HCT116 (cell line): ENCODE results near the gene TDRD12. TPM values are rescaled to one million over a fixed set of nuclear protein-coding genes. Genes with fewer than 3 reads are reported as not detected.

ENCODE experiments used
- ATAC-seq: fragments of 200-7000 bp; cut with Tn5 transposase; 2 replicates; pipeline ENCODE4 v1.9.1; 2020; ENCODE audit warnings: mild to moderate bottlenecking, moderate library complexity
- BruUV-seq: library from RNA; stranded (reverse); fragments of 400-500 nt; replicated peaks from 2 replicates; lab custom pipeline; 2021; lab: Mats Ljungman, UMichigan
- CTCF ChIA-PET: fragments of 300-600 bp; sonication (Branson Sonifier 250); formaldehyde crosslinking; loops from one replicate; lab custom pipeline; 2021; ENCODE audit warnings: antibody characterized with exemption; lab: Charles Lee
- POLR2A ChIA-PET: fragments of 300-600, 350-600 bp; sonication (Branson Sonifier 250); formaldehyde crosslinking; loops from one replicate; lab custom pipeline; 2021; ENCODE audit warnings: antibody characterized with exemption; lab: Charles Lee
- RAD21 ChIA-PET, 2 experiments: fragments of 300-600 bp; sonication (Branson Sonifier 250); formaldehyde crosslinking; loops; one replicate each; lab custom pipeline; 2023; ENCODE audit warnings: low total read pairs in 2 of 2; ENCODE audit not compliant: uncharacterized antibody in 2 of 2, unreplicated experiment in 2 of 2, low non-redundant PET in 1 of 2; lab: Charles Lee
- DNase-seq: peaks from one replicate; pipeline ENCODE4 v3.0.0-alpha.2; 2010; ENCODE audit warnings: low read depth, low spot score
- H2AFZ ChIP-seq: fragments of 200-600 bp; shearing (Covaris generic), sonication (generic); 2 replicates; pipeline ENCODE4 v1.6.1; 2017; ENCODE audit warnings: low read depth, mixed run types, mixed read lengths, antibody characterized with exemption, low read length; ENCODE audit not compliant: poor library complexity, severe bottlenecking
- H3K27ac ChIP-seq: 2 replicates; pipeline ENCODE4 v1.5.1; 2012; ENCODE audit warnings: low read depth, low read length
- H3K27me3 ChIP-seq: fragments of 200-600 bp; sonication (generic); 2 replicates; pipeline ENCODE4 v1.6.1; 2016; ENCODE audit warnings: mixed run types, low read length, mixed read lengths; ENCODE audit not compliant: insufficient read depth
- H3K36me3 ChIP-seq, 2 experiments: fragments of 200-500 bp in 1 of 2; fragments of 200-600 bp in 1 of 2; sonication (Bioruptor generic) in 1 of 2; sonication (generic) in 1 of 2; 2 replicates each; pipeline versions ENCODE4 v1.5.1 to v1.6.1; 2014 to 2016; ENCODE audit warnings: low read length in 2 of 2, inconsistent platforms in 1 of 2, mixed read lengths in 1 of 2, mixed run types in 1 of 2; ENCODE audit not compliant: insufficient read depth in 2 of 2, control insufficient read depth in 1 of 2
- H3K4me1 ChIP-seq, 2 experiments: fragments of 200-600 bp in 1 of 2; sonication (generic) in 1 of 2; 2 replicates each; pipeline versions ENCODE4 v1.5.1 to v1.6.1; 2012 to 2017; ENCODE audit warnings: low read length in 2 of 2, inconsistent platforms in 1 of 2, mild to moderate bottlenecking in 1 of 2, mixed read lengths in 1 of 2, mixed run types in 1 of 2, moderate library complexity in 1 of 2; ENCODE audit not compliant: insufficient read depth in 2 of 2, control insufficient read depth in 1 of 2
- H3K4me2 ChIP-seq: fragments of 200-600 bp; sonication (generic); 2 replicates; pipeline ENCODE4 v1.6.1; 2017; ENCODE audit warnings: mixed run types, low read length, mixed read lengths
- H3K4me3 ChIP-seq, 2 experiments: fragments of 200-600 bp in 1 of 2; sonication (generic) in 1 of 2; replicated peaks in 1 of 2; 2 replicates each; pipeline ENCODE4 v1.5.1; 2011 to 2016; ENCODE audit warnings: low read length in 2 of 2, control low read depth in 1 of 2, low read depth in 1 of 2, mild to moderate bottlenecking in 1 of 2, mixed read lengths in 1 of 2, mixed run types in 1 of 2
- H3K79me2 ChIP-seq: fragments of 200-600 bp; sonication (generic); 2 replicates; pipeline ENCODE4 v1.6.1; 2017; ENCODE audit warnings: mild to moderate bottlenecking, mixed run types, low read length, moderate library complexity, mixed read lengths; ENCODE audit not compliant: insufficient read depth
- H3K9ac ChIP-seq: fragments of 200-600 bp; sonication (generic); 2 replicates; pipeline ENCODE4 v1.6.1; 2016; ENCODE audit warnings: low read length, mixed read lengths
- H3K9me2 ChIP-seq: fragments of 200-600 bp; sonication (generic), shearing (Covaris generic); 2 replicates; pipeline ENCODE4 v1.6.1; 2017; ENCODE audit warnings: mixed run types, mild to moderate bottlenecking, moderate library complexity; ENCODE audit not compliant: insufficient read depth
- H3K9me3 ChIP-seq, 2 experiments: fragments of 200-500 bp in 1 of 2; fragments of 200-600 bp in 1 of 2; sonication (Bioruptor generic) in 1 of 2; sonication (generic) in 1 of 2; 2 replicates each; pipeline ENCODE4 v1.6.1; 2014 to 2017; ENCODE audit warnings: low read length in 2 of 2, mixed read lengths in 2 of 2, inconsistent platforms in 1 of 2, low read depth in 1 of 2, mild to moderate bottlenecking in 1 of 2, mixed run types in 1 of 2, moderate library complexity in 1 of 2; ENCODE audit not compliant: control insufficient read depth in 1 of 2, insufficient read depth in 1 of 2
- H4K20me1 ChIP-seq: fragments of 200-600 bp; sonication (generic), shearing (Covaris generic); 2 replicates; pipeline ENCODE4 v1.6.1; 2017; ENCODE audit warnings: mixed run types, mild to moderate bottlenecking, moderate library complexity; ENCODE audit not compliant: insufficient read depth
- ATF3 ChIP-seq: IDR thresholded peaks from 2 replicates; pipeline ENCODE4 v1.6.1; 2012
- CEBPB ChIP-seq: IDR thresholded peaks from 2 replicates; pipeline ENCODE4 v1.6.1; 2012; ENCODE audit warnings: low read depth
- ELF1 ChIP-seq: IDR thresholded peaks from 2 replicates; pipeline ENCODE4 v1.6.1; 2012; ENCODE audit warnings: low read depth, borderline replicate concordance
- EZH2 ChIP-seq: fragments of 200-600 bp; sonication (generic); IDR thresholded peaks from 2 replicates; pipeline ENCODE4 v1.6.1; 2017; ENCODE audit warnings: antibody characterized with exemption, mixed run types
- EZH2phosphoT487 ChIP-seq: fragments of 200-600 bp; IDR thresholded peaks from 2 replicates; pipeline ENCODE4 v1.6.1; 2018; ENCODE audit warnings: antibody characterized with exemption, borderline replicate concordance
- SRF ChIP-seq: IDR thresholded peaks from 2 replicates; pipeline ENCODE4 v1.6.1; 2012; ENCODE audit warnings: low read depth
- YY1 ChIP-seq: IDR thresholded peaks from 2 replicates; pipeline ENCODE4 v1.6.1; 2011; ENCODE audit warnings: low read length, low read depth, moderate library complexity, mild to moderate bottlenecking; ENCODE audit not compliant: insufficient replicate concordance; ENCODE audit errors: extremely low read depth
- ZNF274 ChIP-seq: fragments of 200-500 bp; sonication (Bioruptor generic); IDR thresholded peaks from 2 replicates; pipeline ENCODE4 v1.6.1; 2014; ENCODE audit warnings: mild to moderate bottlenecking, low read depth, low read length, inconsistent platforms
- intact Hi-C: fragments of 100-400 bp; cut with micrococcal nuclease; formaldehyde crosslinking; loops from 2 replicates; pipeline ENCODE4 v1.10.0; 2022
- total RNA-seq: library from RNA; stranded (reverse); gene quantifications from one replicate; pipeline ENCODE4 v1.2.1, GENCODE V29; 2021; ENCODE audit not compliant: unreplicated experiment
- TF ChIP-seq, protein P1 (sequence below): IDR thresholded peaks from 2 replicates; pipeline ENCODE4 v1.6.1; 2012; ENCODE audit warnings: low read depth
- TF ChIP-seq, protein P2 (sequence below): IDR thresholded peaks from 2 replicates; pipeline ENCODE4 v1.6.1; 2011; ENCODE audit warnings: mild to moderate bottlenecking, low read length, moderate library complexity; ENCODE audit not compliant: insufficient replicate concordance; ENCODE audit errors: extremely low read depth

The TDRD12 gene
- total RNA-seq, 1 experiment from 2014 or later: 0.30 TPM

DNA sequence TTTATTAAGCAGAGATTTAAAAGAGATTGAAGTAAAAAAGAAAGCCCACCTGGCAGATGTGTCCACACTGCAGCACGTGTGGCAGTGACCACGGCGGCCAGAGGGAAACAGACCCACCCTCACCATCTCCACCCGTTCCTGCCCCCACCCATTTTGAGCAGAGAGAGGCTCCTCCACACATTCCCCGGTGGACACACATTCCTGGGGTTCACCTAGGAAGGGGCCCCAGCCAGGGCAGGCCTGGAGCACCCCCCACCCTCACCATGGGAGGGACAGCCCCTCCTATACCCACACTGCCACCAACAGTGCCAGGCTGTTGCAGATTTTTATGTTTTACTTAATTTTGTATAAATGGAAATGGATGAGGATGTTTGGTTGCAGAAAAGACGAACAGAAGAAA is 95.1 kb downstream of the TDRD12 start:
- Histone ChIP-seq H3K4me1 (no peaks in the 10 kb centered on the region), H3K27ac (no peak overlapping the region), H3K9me2 (no peaks in the 10 kb centered on the region), H3K4me2 (no peak overlapping the region), H3K79me2 (no peaks in the 10 kb centered on the region), H4K20me1 (no peaks in the 10 kb centered on the region), H3K9ac (no peak overlapping the region), H2AFZ (no peak overlapping the region), H3K27me3 (no peaks in the 10 kb centered on the region), H3K9me3 (no peaks in the 10 kb centered on the region), H3K36me3 (no peaks in the 10 kb centered on the region), H3K4me3 (no peak overlapping the region)
- ChIA-PET RAD21 (no interaction called here), CTCF (no interaction called here), POLR2A (no interaction called here)
- BruUV-seq: no TSS peak
- ATAC-seq: no peak
- no peak for DNase-seq
- no peak for TF ChIP-seq ATF3
- no peak for TF ChIP-seq YY1
- TF ChIP-seq ELF1: no peak
- no peak for TF ChIP-seq ZNF274
- TF ChIP-seq, protein P1, sequence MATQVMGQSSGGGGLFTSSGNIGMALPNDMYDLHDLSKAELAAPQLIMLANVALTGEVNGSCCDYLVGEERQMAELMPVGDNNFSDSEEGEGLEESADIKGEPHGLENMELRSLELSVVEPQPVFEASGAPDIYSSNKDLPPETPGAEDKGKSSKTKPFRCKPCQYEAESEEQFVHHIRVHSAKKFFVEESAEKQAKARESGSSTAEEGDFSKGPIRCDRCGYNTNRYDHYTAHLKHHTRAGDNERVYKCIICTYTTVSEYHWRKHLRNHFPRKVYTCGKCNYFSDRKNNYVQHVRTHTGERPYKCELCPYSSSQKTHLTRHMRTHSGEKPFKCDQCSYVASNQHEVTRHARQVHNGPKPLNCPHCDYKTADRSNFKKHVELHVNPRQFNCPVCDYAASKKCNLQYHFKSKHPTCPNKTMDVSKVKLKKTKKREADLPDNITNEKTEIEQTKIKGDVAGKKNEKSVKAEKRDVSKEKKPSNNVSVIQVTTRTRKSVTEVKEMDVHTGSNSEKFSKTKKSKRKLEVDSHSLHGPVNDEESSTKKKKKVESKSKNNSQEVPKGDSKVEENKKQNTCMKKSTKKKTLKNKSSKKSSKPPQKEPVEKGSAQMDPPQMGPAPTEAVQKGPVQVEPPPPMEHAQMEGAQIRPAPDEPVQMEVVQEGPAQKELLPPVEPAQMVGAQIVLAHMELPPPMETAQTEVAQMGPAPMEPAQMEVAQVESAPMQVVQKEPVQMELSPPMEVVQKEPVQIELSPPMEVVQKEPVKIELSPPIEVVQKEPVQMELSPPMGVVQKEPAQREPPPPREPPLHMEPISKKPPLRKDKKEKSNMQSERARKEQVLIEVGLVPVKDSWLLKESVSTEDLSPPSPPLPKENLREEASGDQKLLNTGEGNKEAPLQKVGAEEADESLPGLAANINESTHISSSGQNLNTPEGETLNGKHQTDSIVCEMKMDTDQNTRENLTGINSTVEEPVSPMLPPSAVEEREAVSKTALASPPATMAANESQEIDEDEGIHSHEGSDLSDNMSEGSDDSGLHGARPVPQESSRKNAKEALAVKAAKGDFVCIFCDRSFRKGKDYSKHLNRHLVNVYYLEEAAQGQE: no peak
- TF ChIP-seq EZH2phosphoT487: no peak
- TF ChIP-seq CEBPB: no peak
- TF ChIP-seq, protein P2, sequence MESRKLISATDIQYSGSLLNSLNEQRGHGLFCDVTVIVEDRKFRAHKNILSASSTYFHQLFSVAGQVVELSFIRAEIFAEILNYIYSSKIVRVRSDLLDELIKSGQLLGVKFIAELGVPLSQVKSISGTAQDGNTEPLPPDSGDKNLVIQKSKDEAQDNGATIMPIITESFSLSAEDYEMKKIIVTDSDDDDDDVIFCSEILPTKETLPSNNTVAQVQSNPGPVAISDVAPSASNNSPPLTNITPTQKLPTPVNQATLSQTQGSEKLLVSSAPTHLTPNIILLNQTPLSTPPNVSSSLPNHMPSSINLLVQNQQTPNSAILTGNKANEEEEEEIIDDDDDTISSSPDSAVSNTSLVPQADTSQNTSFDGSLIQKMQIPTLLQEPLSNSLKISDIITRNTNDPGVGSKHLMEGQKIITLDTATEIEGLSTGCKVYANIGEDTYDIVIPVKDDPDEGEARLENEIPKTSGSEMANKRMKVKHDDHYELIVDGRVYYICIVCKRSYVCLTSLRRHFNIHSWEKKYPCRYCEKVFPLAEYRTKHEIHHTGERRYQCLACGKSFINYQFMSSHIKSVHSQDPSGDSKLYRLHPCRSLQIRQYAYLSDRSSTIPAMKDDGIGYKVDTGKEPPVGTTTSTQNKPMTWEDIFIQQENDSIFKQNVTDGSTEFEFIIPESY: no peak
- no peak for TF ChIP-seq EZH2
- TF ChIP-seq SRF: no peak
- intact Hi-C loops: no loop called here
